Gastrocnemius medialis (tissue), 4 donors: ENCODE measurements around the gene IBTK.

Source experiments
- POLR2A ChIP-seq, 2 donors: fragments of 450-650 bp; IDR thresholded peaks; one replicate each; pipeline ENCODE4 v1.6.1; 2017; ENCODE audit warnings: antibody characterized with exemption in 2 of 2, mild to moderate bottlenecking in 2 of 2, moderate library complexity in 2 of 2
- TF ChIP-seq, protein P1 (sequence below), 5 experiments: fragments of 450-650 bp in 3 of 5; fragments of 200-600 bp in 2 of 5; sonication (generic) in 2 of 5; IDR thresholded peaks in 4 of 5; conservative IDR thresholded peaks in 1 of 5; 1 replicate in 4 of 5; 2 replicates in 1 of 5; pipeline ENCODE4 v1.5.1; 2016 to 2019; ENCODE audit warnings: antibody characterized with exemption in 5 of 5, mild to moderate bottlenecking in 3 of 5, moderate library complexity in 3 of 5

DNA sequence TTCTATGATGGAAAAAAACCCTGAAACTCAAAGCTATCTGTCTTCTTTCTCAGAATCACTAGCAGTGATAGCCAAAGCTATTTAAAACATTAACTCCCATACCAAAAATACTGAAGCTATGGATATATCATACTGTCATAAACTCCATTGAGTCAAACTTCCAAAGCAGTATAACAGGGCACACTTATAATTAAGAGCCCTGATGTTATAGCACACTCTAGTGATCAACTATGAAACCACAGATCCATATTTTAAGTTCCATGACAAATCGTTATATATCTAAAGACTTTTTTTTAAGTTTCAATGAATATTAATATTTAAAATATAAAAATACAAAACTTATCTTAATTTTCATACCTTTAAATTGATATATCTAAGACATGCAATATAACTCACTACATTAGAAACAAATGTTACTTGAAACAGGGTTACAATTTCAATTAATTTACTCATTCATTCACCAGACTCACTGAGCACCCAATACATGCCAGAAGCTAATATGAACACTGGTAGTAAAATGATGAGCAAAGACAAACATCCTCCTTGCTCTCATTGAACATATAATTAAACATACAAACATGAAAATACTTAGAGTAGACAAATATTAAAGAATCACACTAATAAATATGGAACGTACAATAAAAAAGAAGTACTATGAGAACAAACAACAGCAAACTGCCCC lies 69.3 kb downstream of the IBTK start:
- TF ChIP-seq, protein P1, sequence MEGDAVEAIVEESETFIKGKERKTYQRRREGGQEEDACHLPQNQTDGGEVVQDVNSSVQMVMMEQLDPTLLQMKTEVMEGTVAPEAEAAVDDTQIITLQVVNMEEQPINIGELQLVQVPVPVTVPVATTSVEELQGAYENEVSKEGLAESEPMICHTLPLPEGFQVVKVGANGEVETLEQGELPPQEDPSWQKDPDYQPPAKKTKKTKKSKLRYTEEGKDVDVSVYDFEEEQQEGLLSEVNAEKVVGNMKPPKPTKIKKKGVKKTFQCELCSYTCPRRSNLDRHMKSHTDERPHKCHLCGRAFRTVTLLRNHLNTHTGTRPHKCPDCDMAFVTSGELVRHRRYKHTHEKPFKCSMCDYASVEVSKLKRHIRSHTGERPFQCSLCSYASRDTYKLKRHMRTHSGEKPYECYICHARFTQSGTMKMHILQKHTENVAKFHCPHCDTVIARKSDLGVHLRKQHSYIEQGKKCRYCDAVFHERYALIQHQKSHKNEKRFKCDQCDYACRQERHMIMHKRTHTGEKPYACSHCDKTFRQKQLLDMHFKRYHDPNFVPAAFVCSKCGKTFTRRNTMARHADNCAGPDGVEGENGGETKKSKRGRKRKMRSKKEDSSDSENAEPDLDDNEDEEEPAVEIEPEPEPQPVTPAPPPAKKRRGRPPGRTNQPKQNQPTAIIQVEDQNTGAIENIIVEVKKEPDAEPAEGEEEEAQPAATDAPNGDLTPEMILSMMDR (IDR thresholded peaks at IDR 0.05 in 4 of 5, conservative IDR thresholded peaks at IDR 0.05 in 1 of 5), result peak in 3 of 5 experiments; percentile 20 to 46 (median 34)
- no peak for TF ChIP-seq POLR2A (IDR thresholded peaks at IDR 0.05)
